Measurements from ENCODE around the gene CCDC27.

- no peak for TF ChIP-seq CTCF (IDR thresholded peaks at IDR 0.05)
- TF ChIP-seq ZFX (IDR thresholded peaks at IDR 0.05; ENCODE audit: borderline replicate concordance) = no peak
Observed at GRCh38 chr1:3747903-3748302, 4.3 kb upstream of the CCDC27 start.

All from 22Rv1 (cell line).